CD4-positive, alpha-beta T cell treated with Interleukin-1 beta for 1 hour (primary cell): ENCODE results near the gene TAF1B.
A peak's percentile ranks its signal among the peaks of the same experiment; 100 is the strongest.

Experiments
- DNase-seq, 2 donors: peaks; one replicate each; pipeline ENCODE4 v3.0.0-alpha.2; 2020 to 2022

The TAF1B gene

GRCh38 chr2:9843229-9844035 lies at the start of gene TAF1B:
Gene TAF1B, plus strand, starts transcription at chr2:9843474. Its CDS starts 68 bp downstream, at chr2:9843542.
- DNase-seq: peak; percentile 82 to 87

GRCh38 chr2:9793918-9794717 lies 49.2 kb upstream of the TAF1B start:
- DNase-seq: no peak

GRCh38 chr2:9795071-9795470 lies 48.2 kb upstream of the TAF1B start:
- DNase-seq: no peak

- DNase-seq: no peak
Measured at GRCh38 chr2:9796056-9797010, 46.9 kb upstream of the TAF1B start.

GRCh38 chr2:9797086-9797485 lies 46.2 kb upstream of the TAF1B start:
- DNase-seq: no peak

- DNase-seq: no peak
Measured at GRCh38 chr2:9797681-9798556, 45.4 kb upstream of the TAF1B start.

- DNase-seq: no peak
Measured at GRCh38 chr2:9799011-9799596, 44.2 kb upstream of the TAF1B start.

GRCh38 chr2:9799729-9800632 lies 43.3 kb upstream of the TAF1B start:
- DNase-seq: peak; percentile 81 to 87

GRCh38 chr2:9800639-9800974 lies 42.7 kb upstream of the TAF1B start:
- DNase-seq: no peak

- peak; percentile 75 to 79 for DNase-seq
Measured at GRCh38 chr2:9800975-9801726, 42.1 kb upstream of the TAF1B start.

- no peak for DNase-seq
Measured at GRCh38 chr2:9802576-9802993, 40.7 kb upstream of the TAF1B start.

- DNase-seq: no peak
Measured at GRCh38 chr2:9803023-9803805, 40.1 kb upstream of the TAF1B start.

- no peak for DNase-seq
Measured at GRCh38 chr2:9805435-9806297, 37.6 kb upstream of the TAF1B start.

GRCh38 chr2:9806298-9806610 lies 37.0 kb upstream of the TAF1B start:
- DNase-seq: no peak

GRCh38 chr2:9806656-9807055 lies 36.6 kb upstream of the TAF1B start:
- DNase-seq: no peak

GRCh38 chr2:9807056-9807455 lies 36.2 kb upstream of the TAF1B start:
- no peak for DNase-seq

- no peak for DNase-seq
Measured at GRCh38 chr2:9807555-9808305, 35.5 kb upstream of the TAF1B start.
